GM21528 (cell line): ENCODE measurements around the gene APOA4.

ENCODE experiments used
- ATAC-seq: cut with Tn5 transposase; IDR thresholded peaks from one replicate; pipeline ENCODE4 v1.9.1; 2021; ENCODE audit warnings: mild to moderate bottlenecking, moderate library complexity; ENCODE audit not compliant: unreplicated experiment, low FRiP score

The APOA4 gene

GRCh38 chr11:116831790-116832349 lies 8.8 kb upstream of the APOA4 start:
- no peak for ATAC-seq

- ATAC-seq = no peak
These were observed 7.2 kb upstream of the APOA4 start for GRCh38 chr11:116830184-116830912.

DNA sequence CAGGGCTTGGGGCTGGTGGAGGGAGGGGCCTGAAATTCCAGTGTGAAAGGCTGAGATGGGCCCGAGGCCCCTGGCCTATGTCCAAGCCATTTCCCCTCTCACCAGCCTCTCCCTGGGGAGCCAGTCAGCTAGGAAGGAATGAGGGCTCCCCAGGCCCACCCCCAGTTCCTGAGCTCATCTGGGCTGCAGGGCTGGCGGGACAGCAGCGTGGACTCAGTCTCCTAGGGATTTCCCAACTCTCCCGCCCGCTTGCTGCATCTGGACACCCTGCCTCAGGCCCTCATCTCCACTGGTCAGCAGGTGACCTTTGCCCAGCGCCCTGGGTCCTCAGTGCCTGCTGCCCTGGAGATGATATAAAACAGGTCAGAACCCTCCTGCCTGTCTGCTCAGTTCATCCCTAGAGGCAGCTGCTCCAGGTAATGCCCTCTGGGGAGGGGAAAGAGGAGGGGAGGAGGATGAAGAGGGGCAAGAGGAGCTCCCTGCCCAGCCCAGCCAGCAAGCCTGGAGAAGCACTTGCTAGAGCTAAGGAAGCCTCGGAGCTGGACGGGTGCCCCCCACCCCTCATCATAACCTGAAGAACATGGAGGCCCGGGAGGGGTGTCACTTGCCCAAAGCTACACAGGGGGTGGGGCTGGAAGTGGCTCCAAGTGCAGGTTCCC lies 6.5 kb upstream of the APOA4 start, which contains the start of gene APOC3:
Gene APOC3 (plus strand): TSS at position 383 of the 659 bp plus-strand sequence. CDS start 676 bp downstream, outside the sequence.
- ATAC-seq = no peak

DNA sequence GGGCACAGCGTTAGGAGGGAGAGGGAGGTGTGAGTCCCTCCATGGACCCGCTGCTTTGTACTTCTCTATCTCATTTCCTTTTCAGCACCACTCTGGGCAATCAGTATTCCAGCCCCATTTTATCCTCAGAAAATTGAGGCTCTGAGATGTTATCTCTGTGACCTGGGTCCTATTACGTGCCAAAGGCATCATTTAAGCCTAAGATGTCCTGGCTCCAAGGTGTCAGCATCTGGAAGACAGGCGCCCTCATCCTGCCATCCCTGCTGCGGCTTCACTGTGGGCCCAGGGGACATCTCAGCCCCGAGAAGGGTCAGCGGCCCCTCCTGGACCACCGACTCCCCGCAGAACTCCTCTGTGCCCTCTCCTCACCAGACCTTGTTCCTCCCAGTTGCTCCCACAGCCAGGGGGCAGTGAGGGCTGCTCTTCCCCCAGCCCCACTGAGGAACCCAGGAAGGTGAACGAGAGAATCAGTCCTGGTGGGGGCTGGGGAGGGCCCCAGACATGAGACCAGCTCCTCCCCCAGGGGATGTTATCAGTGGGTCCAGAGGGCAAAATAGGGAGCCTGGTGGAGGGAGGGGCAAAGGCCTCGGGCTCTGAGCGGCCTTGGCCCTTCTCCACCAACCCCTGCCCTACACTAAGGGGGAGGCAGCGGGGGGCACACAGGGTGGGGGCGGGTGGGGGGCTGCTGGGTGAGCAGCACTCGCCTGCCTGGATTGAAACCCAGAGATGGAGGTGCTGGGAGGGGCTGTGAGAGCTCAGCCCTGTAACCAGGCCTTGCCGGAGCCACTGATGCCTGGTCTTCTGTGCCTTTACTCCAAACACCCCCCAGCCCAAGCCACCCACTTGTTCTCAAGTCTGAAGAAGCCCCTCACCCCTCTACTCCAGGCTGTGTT lies 5.8 kb upstream of the APOA4 start:
- ATAC-seq = no peak

GRCh38 chr11:116827461-116827860 lies 4.4 kb upstream of the APOA4 start:
- ATAC-seq = no peak

GRCh38 chr11:116826751-116827431 lies 3.8 kb upstream of the APOA4 start:
- ATAC-seq = no peak

DNA sequence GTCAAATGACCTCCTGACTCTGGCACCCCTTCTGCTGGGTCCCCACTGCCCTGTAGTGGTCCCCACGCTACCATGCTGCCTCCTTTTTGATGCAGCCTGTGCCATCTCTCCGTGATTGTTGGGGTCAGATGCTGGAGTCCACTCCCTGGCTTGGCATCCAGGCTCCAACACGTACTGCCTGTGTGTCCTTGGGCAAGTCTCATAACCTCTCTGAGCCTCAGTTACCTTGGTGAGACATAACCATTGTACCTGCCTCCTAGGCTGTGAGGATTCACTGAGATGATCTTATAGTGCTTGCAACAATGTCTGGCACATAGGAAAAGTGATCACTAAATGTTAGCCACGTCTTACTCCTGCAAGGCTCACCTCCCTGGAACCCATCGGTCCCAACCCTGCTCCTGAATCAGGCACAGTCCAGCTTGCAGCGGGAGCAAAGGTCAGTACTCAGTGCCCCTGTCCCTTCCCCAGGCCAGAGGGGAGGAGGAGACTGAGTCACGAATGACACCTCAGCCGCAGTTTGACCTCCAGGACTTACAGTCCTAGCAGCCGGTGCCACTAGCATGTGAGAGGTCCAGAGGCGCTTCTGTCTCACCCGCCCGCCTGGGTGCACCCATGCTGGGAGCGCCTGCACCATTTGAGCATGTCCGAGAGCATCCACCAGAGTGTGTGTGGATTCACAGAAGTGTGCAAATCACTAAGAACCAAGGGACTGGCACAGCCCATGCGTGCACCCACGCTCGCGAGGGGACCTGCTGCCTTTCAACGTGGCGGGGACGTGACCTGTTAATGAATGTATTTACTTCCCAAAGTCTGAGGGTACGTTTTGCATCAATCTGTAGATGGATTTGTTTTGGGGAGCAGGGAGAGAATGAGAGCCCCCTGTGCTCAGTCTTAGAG lies 3.0 kb upstream of the APOA4 start:
- no peak for ATAC-seq

GRCh38 chr11:116825434-116825833 lies 2.3 kb upstream of the APOA4 start:
- ATAC-seq = no peak

- no peak for ATAC-seq
These were observed 529 bp downstream of the APOA4 start for GRCh38 chr11:116822575-116822974.

- no peak for ATAC-seq
These were observed 1.8 kb downstream of the APOA4 start for GRCh38 chr11:116821050-116821918.

GRCh38 chr11:116819049-116819448 lies 4.1 kb downstream of the APOA4 start:
- ATAC-seq = no peak

DNA sequence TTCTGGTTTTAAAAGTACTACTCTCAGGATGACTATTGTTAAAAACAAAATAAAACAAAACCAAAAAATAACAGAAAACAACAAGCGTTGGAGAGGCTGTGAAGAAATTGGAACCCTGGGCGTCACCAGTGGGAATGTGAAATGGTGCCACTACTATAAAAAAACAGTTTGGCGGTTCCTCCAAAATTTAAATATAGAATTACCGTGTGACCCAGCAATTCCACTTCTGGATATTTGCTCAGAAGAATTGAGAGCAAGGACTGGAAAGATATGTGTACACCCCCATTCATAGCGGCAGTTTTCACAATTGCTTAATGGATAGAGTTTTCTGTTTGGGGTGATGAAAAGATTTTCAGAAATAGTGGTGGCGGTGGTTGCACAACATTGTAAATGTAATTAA lies 8.6 kb downstream of the APOA4 start:
- ATAC-seq = no peak

- ATAC-seq = no peak
These were observed 9.2 kb downstream of the APOA4 start for GRCh38 chr11:116813781-116814471.

DNA sequence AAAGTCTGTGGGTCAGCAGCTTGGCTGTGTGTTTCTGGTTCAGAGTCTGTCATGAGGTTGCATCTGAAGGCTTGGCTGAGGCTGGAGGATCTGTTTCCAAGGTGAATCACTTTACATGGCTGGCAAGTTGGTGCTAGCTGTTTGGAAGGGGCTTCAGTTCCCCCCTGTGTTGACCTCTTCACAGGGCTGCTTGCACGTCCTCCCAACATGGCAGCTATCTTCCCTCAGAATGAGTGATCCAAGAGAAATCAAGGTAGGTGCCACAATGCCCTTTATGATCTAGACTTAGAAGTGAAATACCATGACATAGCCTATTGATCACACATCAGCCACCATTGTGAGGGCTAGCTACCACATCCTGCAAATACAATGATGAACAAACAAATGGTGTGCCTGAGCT lies 9.9 kb downstream of the APOA4 start:
- ATAC-seq = no peak

DNA sequence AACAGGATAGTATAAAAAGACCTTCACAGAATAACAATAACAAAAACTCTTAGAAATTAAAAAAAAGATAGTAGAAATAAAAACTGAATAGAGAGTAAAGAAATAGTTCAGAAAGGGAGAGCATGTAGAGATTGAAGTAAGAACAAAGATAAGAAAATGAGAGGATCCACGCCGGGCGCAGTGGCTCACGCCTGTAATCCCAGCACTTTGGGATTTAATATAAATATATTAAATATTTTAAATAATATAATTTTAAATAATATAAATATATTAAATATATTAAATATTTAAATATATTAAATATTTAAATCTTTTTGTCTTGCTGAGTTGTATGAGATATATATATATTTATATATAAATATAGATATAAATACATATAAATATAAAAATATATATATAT lies 11.0 kb downstream of the APOA4 start:
- no peak for ATAC-seq

GRCh38 chr11:116811194-116811593 lies 11.9 kb downstream of the APOA4 start:
- no peak for ATAC-seq

- ATAC-seq = no peak
These were observed 14.6 kb downstream of the APOA4 start for GRCh38 chr11:116808262-116809175.
